ENCODE data around the gene YWHAB.

The YWHAB gene

GRCh38 chr20:44950368-44950767 is 64.9 kb downstream of the YWHAB start:
- H3K9me2 ChIP-seq (replicated peaks; ENCODE audit: insufficient read depth, low read length) = no peaks in the 10 kb centered on the region
- H3K36me3 ChIP-seq (ENCODE audit: low read length) = peaks cover 37% of the 10 kb centered on the region

GRCh38 chr20:44952731-44953130 is 67.2 kb downstream of the YWHAB start:
- Histone ChIP-seq H4K20me1 (ENCODE audit: low read depth, low read length) (no peaks in the 10 kb centered on the region), H3K9me2 (replicated peaks; ENCODE audit: insufficient read depth, low read length) (no peaks in the 10 kb centered on the region), H3K4me3 (ENCODE audit: insufficient read depth, low read length, poor library complexity, severe bottlenecking) (no peak overlapping the region), H3K79me2 (ENCODE audit: insufficient read depth, low read length) (peaks cover 16% of the 10 kb centered on the region; the same call in 1 of the 2 replicates), H3K36me3 (ENCODE audit: low read length) (peaks cover 40% of the 10 kb centered on the region), H3K9ac (ENCODE audit: low read length) (no peak overlapping the region), H2AFZ (ENCODE audit: low read depth, low read length, severe bottlenecking) (no peak overlapping the region), H3K27ac (ENCODE audit: low read depth, low read length) (no peak overlapping the region), H3K9me3 (ENCODE audit: insufficient read depth, low read length) (no peaks in the 10 kb centered on the region), H3F3A (ENCODE audit: insufficient read depth) (no peaks in the 10 kb centered on the region), H3K4me2 (ENCODE audit: low read depth, low read length, poor library complexity, severe bottlenecking) (no peak overlapping the region), H3K27me3 (ENCODE audit: low read length) (no peaks in the 10 kb centered on the region)
- TF ChIP-seq CTCF (IDR thresholded peaks at IDR 0.05; ENCODE audit: insufficient read depth, low read length, poor library complexity, severe bottlenecking) = no peak
- no peak for TF ChIP-seq EZH2phosphoT487 (conservative IDR thresholded peaks at IDR 0.05; ENCODE audit: low read length)

More at GRCh38 chr20:44950368-44950767, 64.9 kb downstream of the YWHAB start:
- no peak overlapping the region for H3K4me2 ChIP-seq (ENCODE audit: low read depth, low read length, poor library complexity, severe bottlenecking)
- no peaks in the 10 kb centered on the region for H3K79me2 ChIP-seq (ENCODE audit: insufficient read depth, low read length)
- no peaks in the 10 kb centered on the region for H3K9me3 ChIP-seq (ENCODE audit: insufficient read depth, low read length)
- no peak overlapping the region for H3K4me3 ChIP-seq (ENCODE audit: insufficient read depth, low read length, poor library complexity, severe bottlenecking)
- no peaks in the 10 kb centered on the region for H3F3A ChIP-seq (ENCODE audit: insufficient read depth)
- no peak overlapping the region for H3K27ac ChIP-seq (ENCODE audit: low read depth, low read length)
- H3K9ac ChIP-seq (ENCODE audit: low read length) = no peak overlapping the region
- TF ChIP-seq EZH2phosphoT487 (conservative IDR thresholded peaks at IDR 0.05; ENCODE audit: low read length) = no peak
- no peak for TF ChIP-seq CTCF (IDR thresholded peaks at IDR 0.05; ENCODE audit: insufficient read depth, low read length, poor library complexity, severe bottlenecking)
- no peak overlapping the region for H2AFZ ChIP-seq (ENCODE audit: low read depth, low read length, severe bottlenecking)
- H3K27me3 ChIP-seq (ENCODE audit: low read length) = no peaks in the 10 kb centered on the region
- H4K20me1 ChIP-seq (ENCODE audit: low read depth, low read length) = no peaks in the 10 kb centered on the region

- no peaks in the 10 kb centered on the region for H3K27me3 ChIP-seq (ENCODE audit: low read length)
- H4K20me1 ChIP-seq (ENCODE audit: low read depth, low read length) = no peaks in the 10 kb centered on the region; the same call in 1 of the 2 replicates
- TF ChIP-seq EZH2phosphoT487 (conservative IDR thresholded peaks at IDR 0.05; ENCODE audit: low read length) (no peak), CTCF (IDR thresholded peaks at IDR 0.05; ENCODE audit: insufficient read depth, low read length, poor library complexity, severe bottlenecking) (no peak)
- H3K27ac ChIP-seq (ENCODE audit: low read depth, low read length) = no peak overlapping the region
- no peaks in the 10 kb centered on the region for H3K9me3 ChIP-seq (ENCODE audit: insufficient read depth, low read length)
- no peak overlapping the region for H2AFZ ChIP-seq (ENCODE audit: low read depth, low read length, severe bottlenecking)
- no peaks in the 10 kb centered on the region for H3F3A ChIP-seq (ENCODE audit: insufficient read depth)
- H3K9ac ChIP-seq (ENCODE audit: low read length) = no peak overlapping the region
- peaks cover 37% of the 10 kb centered on the region for H3K36me3 ChIP-seq (ENCODE audit: low read length)
- H3K9me2 ChIP-seq (replicated peaks; ENCODE audit: insufficient read depth, low read length) = no peaks in the 10 kb centered on the region
- no peak overlapping the region for H3K4me3 ChIP-seq (ENCODE audit: insufficient read depth, low read length, poor library complexity, severe bottlenecking)
- no peak overlapping the region for H3K4me2 ChIP-seq (ENCODE audit: low read depth, low read length, poor library complexity, severe bottlenecking)
- H3K79me2 ChIP-seq (ENCODE audit: insufficient read depth, low read length) = peaks cover 31% of the 10 kb centered on the region
Measured at GRCh38 chr20:44954211-44954610, 68.7 kb downstream of the YWHAB start.

Measured in SU-DHL-6 (cell line).